OCI-LY7 (cell line): ENCODE measurements around the gene UGT1A10. TPM values are rescaled to one million over a fixed set of nuclear protein-coding genes. Genes with fewer than 3 reads are reported as not detected.

Source experiments
- BruUV-seq: library from RNA; stranded (reverse); fragments of 400-500 nt; replicated peaks from 2 replicates; lab custom pipeline; 2021; lab: Mats Ljungman, UMichigan
- CTCF ChIA-PET: fragments of 300-600 bp; sonication (Branson Sonifier 250); formaldehyde crosslinking; loops from one replicate; lab custom pipeline; 2022; ENCODE audit warnings: antibody characterized with exemption; ENCODE audit not compliant: unreplicated experiment; lab: Charles Lee
- POLR2A ChIA-PET: fragments of 300-600 bp; sonication (Branson Sonifier 250); formaldehyde crosslinking; loops from one replicate; lab custom pipeline; 2022; ENCODE audit warnings: antibody characterized with exemption; lab: Charles Lee
- DNase-seq: peaks from one replicate; pipeline ENCODE4 v3.0.0-alpha.2; 2015; ENCODE audit warnings: low spot score
- H2AFZ ChIP-seq: fragments of 200-600 bp; sonication (generic), shearing (Covaris generic); 2 replicates; pipeline ENCODE4 v1.6.1; 2014; ENCODE audit warnings: mild to moderate bottlenecking, antibody characterized with exemption, low read length, moderate library complexity
- H3K27ac ChIP-seq: fragments of 200-600 bp; sonication (generic); 2 replicates; pipeline ENCODE4 v1.5.1; 2014; ENCODE audit warnings: mixed run types, low read depth, mild to moderate bottlenecking, moderate library complexity, low read length, inconsistent platforms; ENCODE audit not compliant: poor library complexity, severe bottlenecking
- H3K36me3 ChIP-seq: fragments of 200-600 bp; sonication (generic); 2 replicates; pipeline ENCODE4 v1.6.1; 2014; ENCODE audit warnings: mild to moderate bottlenecking, antibody characterized with exemption, low read length, moderate library complexity, mixed read lengths; ENCODE audit not compliant: insufficient read depth
- H3K4me1 ChIP-seq: fragments of 200-600 bp; sonication (generic); 2 replicates; pipeline ENCODE4 v1.5.1; 2014; ENCODE audit warnings: mild to moderate bottlenecking, low read length; ENCODE audit not compliant: insufficient read depth, poor library complexity, severe bottlenecking
- H3K4me2 ChIP-seq: fragments of 200-600 bp; sonication (generic); 2 replicates; pipeline ENCODE4 v1.6.1; 2014; ENCODE audit warnings: mild to moderate bottlenecking, low read length
- H3K4me3 ChIP-seq: fragments of 200-600 bp; sonication (generic); 2 replicates; pipeline ENCODE4 v1.5.1; 2014; ENCODE audit warnings: mild to moderate bottlenecking, low read depth, low read length; ENCODE audit not compliant: poor library complexity, severe bottlenecking
- H3K79me2 ChIP-seq: fragments of 200-600 bp; sonication (generic); 2 replicates; pipeline ENCODE4 v1.6.1; 2016; ENCODE audit warnings: low read depth, mild to moderate bottlenecking, low read length, moderate library complexity, mixed read lengths; ENCODE audit not compliant: insufficient read depth
- H3K9me2 ChIP-seq: fragments of 200-600 bp; sonication (generic); 2 replicates; pipeline ENCODE4 v1.6.1; 2016; ENCODE audit warnings: mild to moderate bottlenecking, low read length, mixed read lengths; ENCODE audit not compliant: insufficient read depth
- H3K9me3 ChIP-seq: fragments of 200-600 bp; sonication (generic); 2 replicates; pipeline ENCODE4 v1.6.1; 2014; ENCODE audit warnings: mild to moderate bottlenecking, mixed run types, low read length, mixed read lengths
- H4K20me1 ChIP-seq: fragments of 200-600 bp; sonication (generic); 2 replicates; pipeline ENCODE4 v1.6.1; 2014; ENCODE audit warnings: mild to moderate bottlenecking, antibody characterized with exemption, low read length, moderate library complexity, mixed read lengths; ENCODE audit not compliant: insufficient read depth
- CTCF ChIP-seq: fragments of 200-600 bp; sonication (generic); conservative IDR thresholded peaks from 2 replicates; pipeline ENCODE4 v1.5.1; 2014; ENCODE audit warnings: mild to moderate bottlenecking, antibody characterized with exemption, low read length, moderate library complexity, mixed read lengths
- EZH2phosphoT487 ChIP-seq: fragments of 200-600 bp; sonication (generic); IDR thresholded peaks from 2 replicates; pipeline ENCODE4 v1.6.1; 2018; ENCODE audit warnings: low read depth, borderline replicate concordance, mild to moderate bottlenecking, mixed run types, antibody characterized with exemption, low read length, moderate library complexity, mixed read lengths
- intact Hi-C: fragments of 100-400 bp; cut with micrococcal nuclease; formaldehyde crosslinking; loops from one replicate; pipeline ENCODE4 v1.10.0; 2022; ENCODE audit not compliant: unreplicated experiment
- total RNA-seq, 2 experiments: library from RNA; depleted of rRNA in 1 of 2; stranded (reverse); fragments of >200 nt in 1 of 2; shearing (Covaris generic) in 1 of 2; gene quantifications; 2 replicates each; pipeline ENCODE4 v1.2.3, GENCODE V29; 2014 to 2022

The UGT1A10 gene
- total RNA-seq, 2 experiments from 2014 or later = not detected

DNA sequence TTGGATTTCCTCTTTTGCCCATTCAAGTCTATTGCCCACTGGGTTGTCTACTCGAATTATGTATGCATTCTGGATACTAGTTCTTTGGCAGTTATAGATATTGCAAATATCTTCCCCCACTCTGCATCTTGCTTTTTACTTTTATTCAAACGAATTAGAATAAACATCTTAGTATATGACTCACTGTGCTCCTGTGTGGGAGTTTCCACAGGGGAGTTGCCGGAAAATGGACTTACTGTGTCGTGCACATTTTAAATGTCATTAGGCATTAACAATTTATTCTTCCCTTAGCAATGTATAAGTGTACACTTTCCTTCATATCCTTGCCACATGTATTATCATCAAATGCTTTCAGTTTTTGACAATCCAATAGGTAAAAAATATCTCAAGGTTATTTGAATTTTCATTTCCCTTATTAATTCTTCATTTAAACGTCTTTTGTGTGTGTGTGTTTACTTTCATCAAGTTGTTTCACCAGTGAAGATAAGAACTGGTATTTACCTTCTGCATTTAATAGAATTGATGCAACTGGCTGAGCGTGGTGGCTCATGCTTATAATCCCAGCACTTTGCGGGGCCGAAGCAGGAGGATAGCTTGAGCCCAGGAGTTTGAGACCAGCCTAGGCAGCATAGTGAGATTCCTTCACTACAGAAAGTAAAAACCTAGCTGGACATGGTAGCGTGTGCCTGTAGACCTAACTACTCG, 71.8 kb downstream of the UGT1A10 start:
- CTCF ChIA-PET = no interaction called here
- DNase-seq = no peak
- Histone ChIP-seq H3K4me2 (no peak overlapping the region), H3K9me2 (no peaks in the 10 kb centered on the region), H3K27ac (no peak overlapping the region), H4K20me1 (no peaks in the 10 kb centered on the region), H3K4me3 (no peak overlapping the region), H3K36me3 (no peaks in the 10 kb centered on the region), H3K9me3 (no peaks in the 10 kb centered on the region), H3K4me1 (no peaks in the 10 kb centered on the region), H3K79me2 (no peaks in the 10 kb centered on the region), H2AFZ (no peak overlapping the region)
- TF ChIP-seq CTCF (no peak), EZH2phosphoT487 (no peak)
- no TSS peak for BruUV-seq
- intact Hi-C loops = no loop called here
- POLR2A ChIA-PET = no interaction called here

DNA sequence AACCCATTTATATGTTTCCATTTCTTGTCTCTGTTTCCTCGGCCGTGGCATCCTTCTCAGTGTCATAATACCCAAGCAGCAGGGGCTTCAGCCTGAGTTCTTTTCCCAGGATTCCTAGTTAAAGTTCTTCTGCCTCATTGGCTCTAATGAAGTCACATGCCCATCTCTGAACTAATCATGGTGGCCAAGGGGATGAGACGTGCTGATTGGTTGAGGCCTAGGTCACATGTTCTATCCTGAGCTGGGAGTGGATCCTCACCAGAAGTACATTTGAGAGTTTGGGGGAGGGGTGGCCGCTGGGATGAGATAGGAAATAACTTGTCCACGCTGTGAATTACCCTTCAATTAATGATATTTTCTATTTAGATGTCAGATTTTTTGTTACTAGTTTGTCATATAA, 72.7 kb downstream of the UGT1A10 start:
- no peaks in the 10 kb centered on the region for H3K9me2 ChIP-seq
- no peak for DNase-seq
- no peaks in the 10 kb centered on the region for H4K20me1 ChIP-seq
- no peaks in the 10 kb centered on the region for H3K79me2 ChIP-seq
- no peak overlapping the region for H2AFZ ChIP-seq
- H3K27ac ChIP-seq = no peak overlapping the region
- no TSS peak for BruUV-seq
- H3K4me3 ChIP-seq = no peak overlapping the region
- H3K4me2 ChIP-seq = no peak overlapping the region
- intact Hi-C loops = no loop called here
- POLR2A ChIA-PET = no interaction called here
- no peaks in the 10 kb centered on the region for H3K36me3 ChIP-seq
- CTCF ChIA-PET = no interaction called here
- TF ChIP-seq CTCF (no peak), EZH2phosphoT487 (no peak)
- no peaks in the 10 kb centered on the region for H3K9me3 ChIP-seq
- no peaks in the 10 kb centered on the region for H3K4me1 ChIP-seq

- intact Hi-C loops = loop anchor here (1.0 to 5.0 kb wide), 2 partner anchors 121 to 231 kb away; no protein-coding TSS in a partner anchor
- Histone ChIP-seq H2AFZ (no peak overlapping the region), H3K79me2 (no peaks in the 10 kb centered on the region), H3K9me2 (no peaks in the 10 kb centered on the region), H4K20me1 (no peaks in the 10 kb centered on the region), H3K9me3 (no peaks in the 10 kb centered on the region), H3K4me2 (no peak overlapping the region), H3K27ac (no peak overlapping the region), H3K4me1 (no peaks in the 10 kb centered on the region), H3K4me3 (no peak overlapping the region), H3K36me3 (no peaks in the 10 kb centered on the region)
- TF ChIP-seq CTCF (peak; percentile 94), EZH2phosphoT487 (no peak)
- POLR2A ChIA-PET = interaction anchor here (0.8 kb wide), 1 partner anchor 190 kb away, joined by 3 read pairs; no protein-coding TSS in a partner anchor
- no TSS peak for BruUV-seq
- peak; percentile 71 for DNase-seq
- CTCF ChIA-PET = no interaction called here
These were observed 75.2 kb downstream of the UGT1A10 start for GRCh38 chr2:233711312-233712008.
